PC-3 (cell line): Measurements from ENCODE around the gene PLEKHA6. TPM values are rescaled to one million over a fixed set of nuclear protein-coding genes. Genes with fewer than 3 reads are reported as not detected.

Source experiments
- ATAC-seq: fragments of 200-7000 bp; cut with Tn5 transposase; 2 replicates; pipeline ENCODE4 v1.9.1; 2020; ENCODE audit warnings: mild to moderate bottlenecking, moderate library complexity
- BruUV-seq: library from RNA; stranded (reverse); fragments of 400-500 nt; replicated peaks from 2 replicates; lab custom pipeline; 2021; lab: Mats Ljungman, UMichigan
- CTCF ChIA-PET: fragments of 300-600 bp; sonication (Branson Sonifier 250); formaldehyde crosslinking; loops from one replicate; lab custom pipeline; 2022; ENCODE audit warnings: antibody characterized with exemption; lab: Charles Lee
- POLR2A ChIA-PET: fragments of 300-600 bp; sonication (Branson Sonifier 250); formaldehyde crosslinking; loops from one replicate; lab custom pipeline; 2022; ENCODE audit warnings: antibody characterized with exemption; ENCODE audit not compliant: unreplicated experiment; lab: Charles Lee
- DNase-seq: peaks from one replicate; pipeline ENCODE4 v3.0.0-alpha.2; 2015
- H2AFZ ChIP-seq: fragments of 300-600 bp; sonication (generic); 2 replicates; pipeline ENCODE4 v1.6.0; 2016; ENCODE audit warnings: antibody characterized with exemption, low read length
- H3F3A ChIP-seq: fragments of 300-600 bp; sonication (generic); one replicate; pipeline ENCODE4 v1.6.0; 2017; ENCODE audit warnings: antibody characterized with exemption, low read length, control low read depth, mild to moderate bottlenecking; ENCODE audit not compliant: unreplicated experiment
- H3K27ac ChIP-seq: fragments of 300-600 bp; sonication (generic); 2 replicates; pipeline ENCODE4 v1.5.1; 2016; ENCODE audit warnings: mild to moderate bottlenecking, low read length
- H3K27me3 ChIP-seq: fragments of 300-600 bp; sonication (generic); 2 replicates; pipeline ENCODE4 v1.6.1; 2016; ENCODE audit warnings: low read length, mixed read lengths
- H3K36me3 ChIP-seq: fragments of 300-600 bp; sonication (generic); 2 replicates; pipeline ENCODE4 v1.6.1; 2016; ENCODE audit warnings: low read depth, mixed run types, low read length, mixed read lengths
- H3K4me1 ChIP-seq: fragments of 300-600 bp; sonication (generic); 2 replicates; pipeline ENCODE4 v1.5.1; 2016; ENCODE audit warnings: low read length; ENCODE audit not compliant: insufficient read depth
- H3K4me2 ChIP-seq: fragments of 300-600 bp; sonication (generic); 2 replicates; pipeline ENCODE4 v1.6.0; 2016; ENCODE audit warnings: low read length
- H3K4me3 ChIP-seq: fragments of 300-600 bp; sonication (generic); 2 replicates; pipeline ENCODE4 v1.5.1; 2016; ENCODE audit warnings: mild to moderate bottlenecking, low read length, mixed read lengths
- H3K79me2 ChIP-seq: fragments of 300-600 bp; sonication (generic); 2 replicates; pipeline ENCODE4 v1.6.1; 2017; ENCODE audit warnings: low read length, mixed read lengths
- H3K9ac ChIP-seq: fragments of 300-600 bp; sonication (generic); 2 replicates; pipeline ENCODE4 v1.6.0; 2016; ENCODE audit warnings: mild to moderate bottlenecking, low read length
- H3K9me2 ChIP-seq: fragments of 300-600 bp; sonication (generic); replicated peaks from 2 replicates; pipeline ENCODE4 v1.6.1; 2016; ENCODE audit warnings: mixed run types, low read length, mixed read lengths
- H3K9me3 ChIP-seq: fragments of 300-600 bp; sonication (generic); 2 replicates; pipeline ENCODE4 v1.6.1; 2016; ENCODE audit warnings: low read length, mixed read lengths
- H4K20me1 ChIP-seq: fragments of 300-600 bp; sonication (generic); 2 replicates; pipeline ENCODE4 v1.6.1; 2016; ENCODE audit warnings: low read length, mixed read lengths
- EZH2 ChIP-seq: fragments of 300-600 bp; sonication (generic); IDR thresholded peaks from one replicate; pipeline ENCODE4 v1.6.1; 2017; ENCODE audit warnings: antibody characterized with exemption, mild to moderate bottlenecking, low read length; ENCODE audit not compliant: unreplicated experiment
- EZH2phosphoT487 ChIP-seq: fragments of 300-600 bp; sonication (generic); IDR thresholded peaks from 2 replicates; pipeline ENCODE4 v1.6.1; 2018; ENCODE audit warnings: mild to moderate bottlenecking, antibody characterized with exemption, low read length, borderline replicate concordance
- intact Hi-C: fragments of 100-400 bp; cut with micrococcal nuclease; formaldehyde crosslinking; loops from 2 replicates; pipeline ENCODE4 v1.9.0; 2023
- total RNA-seq: library from RNA; depleted of rRNA; stranded (reverse); fragments of >200 nt; gene quantifications from 2 replicates; pipeline ENCODE4 v1.2.3, GENCODE V29; 2014
- TF ChIP-seq, protein P1 (sequence below): fragments of 300-600 bp; sonication (generic); conservative IDR thresholded peaks from 2 replicates; pipeline ENCODE4 v1.5.1; 2017; ENCODE audit warnings: antibody characterized with exemption, low read depth, mild to moderate bottlenecking, low read length

Gene PLEKHA6
- total RNA-seq, 1 experiment from 2014 or later: 53.8 TPM

DNA sequence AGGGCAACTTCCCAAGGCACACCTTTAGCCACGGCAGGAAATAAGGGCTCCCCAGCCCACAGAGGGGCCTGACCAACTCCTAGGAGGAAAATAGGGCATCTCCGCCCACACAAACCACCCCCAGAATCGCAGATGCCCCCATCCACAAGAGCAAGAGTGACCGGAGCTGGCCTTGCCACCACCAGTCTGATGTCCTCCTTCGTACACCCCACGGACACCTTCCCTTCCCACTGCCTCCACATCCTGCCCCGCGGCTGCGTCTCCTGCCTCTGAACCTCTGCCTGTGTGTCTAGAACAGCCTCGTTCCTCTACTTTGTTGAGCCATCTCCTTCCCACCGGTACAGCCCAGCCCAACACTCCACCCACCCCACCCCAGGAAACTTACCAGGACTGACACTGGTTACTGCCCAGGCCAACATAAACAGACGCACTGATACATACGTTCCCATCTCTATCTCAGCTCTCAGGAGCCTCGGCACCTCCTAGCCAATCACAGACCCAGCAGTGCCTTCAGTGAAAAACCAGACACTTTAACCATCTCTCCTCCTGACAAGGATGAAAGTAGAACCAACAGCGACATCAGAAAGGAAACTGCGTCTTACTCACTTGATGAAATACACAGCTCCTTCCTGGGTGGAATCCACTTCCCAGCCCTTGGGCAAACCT lies 7.6 kb upstream of the PLEKHA6 start:
- Histone ChIP-seq H3F3A (no peaks in the 10 kb centered on the region), H3K9me2 (no peaks in the 10 kb centered on the region), H3K9me3 (no peaks in the 10 kb centered on the region), H3K4me3 (no peak overlapping the region), H3K36me3 (peaks cover 36% of the 10 kb centered on the region), H3K4me1 (peaks cover 21% of the 10 kb centered on the region; the same call in 1 of the 2 replicates), H3K27ac (0 out of 2 replicates have a peak overlapping the region, but pooled peaks have one; percentile 6), H2AFZ (no peak overlapping the region), H3K4me2 (no peak overlapping the region), H3K79me2 (peaks cover 75% of the 10 kb centered on the region), H3K9ac (no peak overlapping the region), H4K20me1 (0 out of 2 replicates have a peak, but pooled peaks cover 9% of the 10 kb centered on the region), H3K27me3 (no peaks in the 10 kb centered on the region)
- ChIA-PET CTCF (no interaction called here), POLR2A (no interaction called here)
- ATAC-seq (no peak), DNase-seq (no peak)
- intact Hi-C loops: no loop called here
- BruUV-seq: no TSS peak
- TF ChIP-seq, protein P1, sequence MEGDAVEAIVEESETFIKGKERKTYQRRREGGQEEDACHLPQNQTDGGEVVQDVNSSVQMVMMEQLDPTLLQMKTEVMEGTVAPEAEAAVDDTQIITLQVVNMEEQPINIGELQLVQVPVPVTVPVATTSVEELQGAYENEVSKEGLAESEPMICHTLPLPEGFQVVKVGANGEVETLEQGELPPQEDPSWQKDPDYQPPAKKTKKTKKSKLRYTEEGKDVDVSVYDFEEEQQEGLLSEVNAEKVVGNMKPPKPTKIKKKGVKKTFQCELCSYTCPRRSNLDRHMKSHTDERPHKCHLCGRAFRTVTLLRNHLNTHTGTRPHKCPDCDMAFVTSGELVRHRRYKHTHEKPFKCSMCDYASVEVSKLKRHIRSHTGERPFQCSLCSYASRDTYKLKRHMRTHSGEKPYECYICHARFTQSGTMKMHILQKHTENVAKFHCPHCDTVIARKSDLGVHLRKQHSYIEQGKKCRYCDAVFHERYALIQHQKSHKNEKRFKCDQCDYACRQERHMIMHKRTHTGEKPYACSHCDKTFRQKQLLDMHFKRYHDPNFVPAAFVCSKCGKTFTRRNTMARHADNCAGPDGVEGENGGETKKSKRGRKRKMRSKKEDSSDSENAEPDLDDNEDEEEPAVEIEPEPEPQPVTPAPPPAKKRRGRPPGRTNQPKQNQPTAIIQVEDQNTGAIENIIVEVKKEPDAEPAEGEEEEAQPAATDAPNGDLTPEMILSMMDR: no peak
- TF ChIP-seq EZH2phosphoT487: no peak
- no peak for TF ChIP-seq EZH2

DNA sequence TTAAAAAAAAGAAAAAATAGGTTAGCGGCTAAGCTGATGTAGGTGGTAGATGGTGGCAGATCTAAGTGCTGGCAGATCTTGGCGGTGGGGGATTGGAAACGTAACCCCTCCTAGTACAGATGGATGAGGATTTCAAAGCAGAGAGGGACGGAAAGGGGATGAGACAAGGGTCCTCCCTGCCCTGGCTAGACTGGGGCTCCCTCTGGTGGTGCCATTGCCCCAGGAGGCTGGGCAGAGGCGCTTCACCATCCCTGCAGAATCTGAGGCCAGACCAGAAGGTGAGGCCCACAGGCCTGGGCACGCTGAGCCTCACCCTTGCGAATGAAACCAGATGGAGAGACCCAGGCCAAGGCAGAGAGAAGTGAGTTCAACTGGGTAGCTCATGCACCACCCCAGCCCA lies 7.0 kb upstream of the PLEKHA6 start:
- H3K4me2 ChIP-seq: no peak overlapping the region
- no TSS peak for BruUV-seq
- ChIA-PET POLR2A (no interaction called here), CTCF (no interaction called here)
- H3K9ac ChIP-seq: no peak overlapping the region
- H2AFZ ChIP-seq: no peak overlapping the region
- H3F3A ChIP-seq: no peaks in the 10 kb centered on the region
- no peak for TF ChIP-seq EZH2
- TF ChIP-seq, protein P1: peak; percentile 75
- no peak overlapping the region for H3K4me3 ChIP-seq
- H3K27me3 ChIP-seq: no peaks in the 10 kb centered on the region
- H3K36me3 ChIP-seq: peaks cover 36% of the 10 kb centered on the region
- H4K20me1 ChIP-seq: 0 out of 2 replicates have a peak, but pooled peaks cover 3% of the 10 kb centered on the region
- intact Hi-C loops: no loop called here
- DNase-seq (peak; percentile 45), ATAC-seq (peak; percentile 41)
- no peak overlapping the region for H3K27ac ChIP-seq
- no peaks in the 10 kb centered on the region for H3K9me3 ChIP-seq
- no peaks in the 10 kb centered on the region for H3K9me2 ChIP-seq
- peaks cover 75% of the 10 kb centered on the region for H3K79me2 ChIP-seq
- peaks cover 21% of the 10 kb centered on the region; the same call in 1 of the 2 replicates for H3K4me1 ChIP-seq
